Measurements from ENCODE around the gene RYR2. TPM values are rescaled to one million over a fixed set of nuclear protein-coding genes. Genes with fewer than 3 reads are reported as not detected.
"Not testable (repeated sequence)": the region's sequence is repeated elsewhere in the genome, so short reads cannot be mapped to it uniquely, and the experiment has no call there.

Gene RYR2
- total RNA-seq, 4 donors from 2014 or later = 0.53 to 1.2 (median 0.57) TPM

DNA sequence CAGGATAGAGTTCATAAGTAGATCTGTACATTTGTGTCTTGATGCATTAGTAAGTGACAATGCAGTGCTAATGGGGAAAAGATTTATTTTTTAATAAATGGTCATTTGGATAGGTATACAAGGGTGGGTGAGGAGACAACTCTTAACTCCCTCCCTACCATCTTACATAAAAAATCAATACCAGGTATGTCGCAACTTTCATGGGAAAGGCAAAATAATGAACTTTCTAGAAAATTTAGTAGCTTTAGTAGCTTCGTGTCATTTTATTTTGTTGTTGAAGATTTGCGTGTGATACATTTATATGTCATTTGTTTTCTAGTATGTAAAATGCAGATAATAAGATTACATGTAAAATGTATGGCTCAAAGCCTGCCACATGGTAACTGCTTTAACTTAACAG is 310.8 kb downstream of the RYR2 start:
- Histone ChIP-seq H3K4me1 (no peaks in the 10 kb centered on the region), H3K9me3 (no peaks in the 10 kb centered on the region), H3K36me3 (no peaks in the 10 kb centered on the region), H3K27ac (no peak overlapping the region), H3K4me3 (no peak overlapping the region), H3K27me3 (no peaks in the 10 kb centered on the region)
- DNase-seq (ENCODE audit: low spot score in 2 of 2) = no peak
- TF ChIP-seq POLR2A (IDR thresholded peaks at IDR 0.05) = no peak
- TF ChIP-seq, protein P1, sequence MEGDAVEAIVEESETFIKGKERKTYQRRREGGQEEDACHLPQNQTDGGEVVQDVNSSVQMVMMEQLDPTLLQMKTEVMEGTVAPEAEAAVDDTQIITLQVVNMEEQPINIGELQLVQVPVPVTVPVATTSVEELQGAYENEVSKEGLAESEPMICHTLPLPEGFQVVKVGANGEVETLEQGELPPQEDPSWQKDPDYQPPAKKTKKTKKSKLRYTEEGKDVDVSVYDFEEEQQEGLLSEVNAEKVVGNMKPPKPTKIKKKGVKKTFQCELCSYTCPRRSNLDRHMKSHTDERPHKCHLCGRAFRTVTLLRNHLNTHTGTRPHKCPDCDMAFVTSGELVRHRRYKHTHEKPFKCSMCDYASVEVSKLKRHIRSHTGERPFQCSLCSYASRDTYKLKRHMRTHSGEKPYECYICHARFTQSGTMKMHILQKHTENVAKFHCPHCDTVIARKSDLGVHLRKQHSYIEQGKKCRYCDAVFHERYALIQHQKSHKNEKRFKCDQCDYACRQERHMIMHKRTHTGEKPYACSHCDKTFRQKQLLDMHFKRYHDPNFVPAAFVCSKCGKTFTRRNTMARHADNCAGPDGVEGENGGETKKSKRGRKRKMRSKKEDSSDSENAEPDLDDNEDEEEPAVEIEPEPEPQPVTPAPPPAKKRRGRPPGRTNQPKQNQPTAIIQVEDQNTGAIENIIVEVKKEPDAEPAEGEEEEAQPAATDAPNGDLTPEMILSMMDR (IDR thresholded peaks at IDR 0.05) = no peak
- TF ChIP-seq EP300 (IDR thresholded peaks at IDR 0.05) = no peak
- TF ChIP-seq POLR2AphosphoS5 (IDR thresholded peaks at IDR 0.05) = no peak
- 91% methylated on average over 3 of the region's 3 CpGs for WGBS

DNA sequence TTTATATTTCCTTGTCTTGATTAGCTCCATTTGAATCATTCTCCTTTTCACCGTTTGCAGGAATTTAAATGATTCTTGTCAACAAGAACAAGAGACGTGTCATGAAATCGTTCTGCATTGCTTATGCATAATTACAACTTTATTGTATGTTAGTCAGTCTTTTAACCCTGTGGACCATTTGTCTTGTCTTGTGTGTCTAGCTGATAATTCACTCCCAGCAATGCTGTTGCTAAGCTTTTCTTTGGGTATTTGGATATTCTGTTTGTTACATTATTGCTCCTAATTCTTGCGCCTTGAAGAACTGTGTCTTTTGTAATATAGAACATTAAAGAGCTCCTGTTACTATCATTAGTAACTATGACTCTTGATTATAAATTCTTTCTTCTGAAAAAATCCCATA is 311.9 kb downstream of the RYR2 start:
- no peaks in the 10 kb centered on the region for H3K36me3 ChIP-seq
- TF ChIP-seq POLR2AphosphoS5 (IDR thresholded peaks at IDR 0.05) (no peak), EP300 (IDR thresholded peaks at IDR 0.05) (no peak), POLR2A (IDR thresholded peaks at IDR 0.05) (no peak)
- TF ChIP-seq, protein P1 (IDR thresholded peaks at IDR 0.05) = no peak
- no peaks in the 10 kb centered on the region for H3K27me3 ChIP-seq
- H3K4me1 ChIP-seq = no peaks in the 10 kb centered on the region
- no peaks in the 10 kb centered on the region for H3K9me3 ChIP-seq
- H3K4me3 ChIP-seq = no peak overlapping the region
- no peak for DNase-seq (ENCODE audit: low spot score in 2 of 2)
- 78% methylated on average over 4 of the region's 4 CpGs for WGBS
- no peak overlapping the region for H3K27ac ChIP-seq

DNA sequence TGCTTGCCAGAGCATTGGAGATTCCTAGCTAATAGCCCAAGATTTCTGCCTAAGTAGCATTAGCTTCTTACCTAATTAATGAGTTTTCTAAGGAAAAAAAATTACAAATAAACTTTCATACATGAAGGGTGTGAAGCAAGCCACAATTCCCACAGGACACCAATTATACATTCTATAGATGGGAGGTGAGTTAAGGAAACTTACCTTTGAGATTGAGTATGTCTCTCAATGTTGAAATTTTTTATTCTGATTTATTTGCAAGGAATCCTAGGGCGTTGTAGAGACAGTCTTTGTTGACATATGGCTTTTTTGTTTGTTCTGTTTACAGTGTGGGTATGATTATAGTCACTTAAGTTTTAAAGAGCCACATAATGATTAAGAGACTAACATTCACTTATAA is 313.0 kb downstream of the RYR2 start:
- Histone ChIP-seq H3K4me3 (no peak overlapping the region), H3K27me3 (no peaks in the 10 kb centered on the region), H3K27ac (no peak overlapping the region), H3K9me3 (no peaks in the 10 kb centered on the region), H3K4me1 (no peaks in the 10 kb centered on the region), H3K36me3 (no peaks in the 10 kb centered on the region)
- no peak for DNase-seq (ENCODE audit: low spot score in 2 of 2)
- TF ChIP-seq EP300 (IDR thresholded peaks at IDR 0.05) = no peak
- TF ChIP-seq POLR2A (IDR thresholded peaks at IDR 0.05) = no peak
- TF ChIP-seq, protein P1 (IDR thresholded peaks at IDR 0.05) = no peak
- no peak for TF ChIP-seq POLR2AphosphoS5 (IDR thresholded peaks at IDR 0.05)
- WGBS = 68% methylated on average over 1 of the region's 1 CpG

DNA sequence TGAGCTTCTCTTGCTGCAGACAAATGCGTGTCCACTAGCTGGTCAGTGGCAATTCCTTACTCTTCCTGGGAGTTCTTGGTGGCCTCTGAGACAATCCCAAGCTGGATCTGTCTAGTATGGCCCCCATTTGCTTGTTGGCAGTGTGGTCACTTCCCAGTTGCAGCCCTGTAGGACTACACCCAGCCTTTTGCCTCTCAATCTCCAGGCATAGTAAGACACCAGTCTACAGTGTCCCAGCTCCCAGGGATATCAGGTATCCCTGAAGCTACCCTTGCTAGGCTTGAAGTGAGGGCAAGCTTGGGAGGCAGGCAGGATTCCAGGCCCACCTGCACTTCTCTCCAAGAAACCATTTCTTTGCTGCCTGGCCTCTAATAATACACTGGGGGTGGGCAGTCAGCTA is 316.6 kb downstream of the RYR2 start:
- WGBS = 83% methylated on average over 1 of the region's 1 CpG
- no peak for DNase-seq (ENCODE audit: low spot score in 2 of 2)
- Histone ChIP-seq H3K36me3 (no peaks in the 10 kb centered on the region), H3K27ac (no peak overlapping the region), H3K27me3 (no peaks in the 10 kb centered on the region), H3K4me3 (no peak overlapping the region), H3K4me1 (no peaks in the 10 kb centered on the region), H3K9me3 (no peaks in the 10 kb centered on the region)
- no peak for TF ChIP-seq POLR2AphosphoS5 (IDR thresholded peaks at IDR 0.05)
- no peak for TF ChIP-seq EP300 (IDR thresholded peaks at IDR 0.05)
- TF ChIP-seq POLR2A (IDR thresholded peaks at IDR 0.05) = no peak
- TF ChIP-seq, protein P1 (IDR thresholded peaks at IDR 0.05) = no peak

DNA sequence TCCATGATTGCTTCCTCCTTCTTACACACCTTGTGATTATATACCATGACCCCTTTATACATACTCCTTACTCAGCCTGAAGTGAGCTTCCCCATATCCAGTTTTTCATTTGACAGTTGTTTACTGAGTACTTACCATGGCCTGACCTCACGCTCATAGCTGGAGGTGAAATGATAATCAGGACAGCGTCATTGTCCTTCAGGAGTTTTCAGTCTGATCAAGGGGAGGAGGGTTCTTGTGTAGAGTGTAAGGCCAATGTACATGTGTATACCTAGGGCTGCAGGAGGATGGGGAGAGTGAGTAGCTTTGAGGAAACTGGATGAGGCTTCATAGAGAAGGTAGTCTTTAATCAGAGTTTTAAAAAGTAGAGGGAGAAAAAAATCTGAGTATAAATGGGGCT is 325.8 kb downstream of the RYR2 start:
- no peaks in the 10 kb centered on the region for H3K9me3 ChIP-seq
- TF ChIP-seq POLR2AphosphoS5 (IDR thresholded peaks at IDR 0.05) = no peak
- no peak for TF ChIP-seq POLR2A (IDR thresholded peaks at IDR 0.05)
- TF ChIP-seq EP300 (IDR thresholded peaks at IDR 0.05) = no peak
- TF ChIP-seq, protein P1 (IDR thresholded peaks at IDR 0.05) = no peak
- DNase-seq (ENCODE audit: low spot score in 2 of 2) = no peak

DNA sequence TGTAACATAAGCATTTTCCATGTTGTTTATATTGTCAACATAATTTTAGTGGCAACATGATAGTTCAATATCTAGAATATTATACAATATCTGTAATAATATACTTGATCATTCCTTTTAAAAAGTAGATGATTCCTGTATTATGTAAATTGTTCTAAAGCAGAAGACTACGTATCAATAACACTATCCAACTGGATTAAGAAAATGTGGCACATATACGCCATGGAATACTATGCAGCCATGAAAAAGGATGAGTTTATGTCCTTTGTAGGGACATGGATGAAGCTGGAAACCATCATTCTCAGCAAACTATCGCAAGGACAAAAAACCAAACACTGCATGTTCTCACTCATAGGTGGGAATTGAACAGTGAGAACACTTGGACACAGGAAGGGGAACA is 329.5 kb downstream of the RYR2 start:
- H3K27me3 ChIP-seq; H3K4me1 ChIP-seq; H3K4me3 ChIP-seq; H3K27ac ChIP-seq; H3K36me3 ChIP-seq; DNase-seq (ENCODE audit: low spot score in 2 of 2); H3K9me3 ChIP-seq: not testable (repeated sequence)
- WGBS = 90% methylated on average over 3 of the region's 3 CpGs

More for the DNA sequence above, 325.8 kb downstream of the RYR2 start:
- Histone ChIP-seq H3K4me3 (no peak overlapping the region), H3K4me1 (no peaks in the 10 kb centered on the region), H3K27me3 (no peaks in the 10 kb centered on the region), H3K36me3 (no peaks in the 10 kb centered on the region), H3K27ac (no peak overlapping the region)
- WGBS = 69% methylated on average over 2 of the region's 2 CpGs

All from suprapubic skin (tissue), 4 donors.